Left ventricle myocardium inferior (tissue), 1 donor: Measurements from ENCODE around the gene LRRK2. TPM values are rescaled to one million over a fixed set of nuclear protein-coding genes. Genes with fewer than 3 reads are reported as not detected.

Experiments
- DNase-seq: peaks from one replicate; pipeline ENCODE4 v3.0.0-alpha.2; 2020
- H3K27ac ChIP-seq: fragments of 200-600 bp; replicated peaks from 2 replicates; pipeline ENCODE4 v1.8.0; 2021
- H3K27me3 ChIP-seq: fragments of 200-600 bp; 2 replicates; pipeline ENCODE4 v1.8.0; 2021; ENCODE audit warnings: low read depth
- H3K36me3 ChIP-seq: fragments of 200-600 bp; 2 replicates; pipeline ENCODE4 v1.8.0; 2021
- H3K4me1 ChIP-seq: fragments of 200-600 bp; 2 replicates; pipeline ENCODE4 v1.8.0; 2021
- H3K4me3 ChIP-seq: fragments of 200-600 bp; 2 replicates; pipeline ENCODE4 v1.8.0; 2021; ENCODE audit warnings: mild to moderate bottlenecking, moderate library complexity
- H3K9me3 ChIP-seq: fragments of 200-600 bp; replicated peaks from 2 replicates; pipeline ENCODE4 v1.8.0; 2021
- CTCF ChIP-seq: fragments of 200-600 bp; IDR thresholded peaks from 2 replicates; pipeline ENCODE4 v1.8.0; 2021; ENCODE audit warnings: antibody characterized with exemption, mild to moderate bottlenecking, borderline replicate concordance
- intact Hi-C: fragments of 100-400 bp; cut with micrococcal nuclease; formaldehyde crosslinking; loops from one replicate; pipeline ENCODE4 v1.11.0; 2022
- total RNA-seq: library from RNA; stranded (reverse); fragmentation: NEBNext Ultra II Directional; extraction: Animal tissue kit (Norgen Biotek cat#: 25700); gene quantifications from one replicate; pipeline ENCODE4 v1.2.1, GENCODE V29; 2021
- donor health status: DM: no; HTN: yes; CAD: no; lungs with severe emphysema.

Gene LRRK2
- total RNA-seq, 1 donor from 2014 or later: 6.7 TPM

GRCh38 chr12:40325349-40325960 is 100.7 kb downstream of the LRRK2 start:
- Histone ChIP-seq H3K9me3 (peaks cover 11% of the 10 kb centered on the region), H3K4me1 (no peaks in the 10 kb centered on the region), H3K4me3 (no peak overlapping the region), H3K27ac (no peak overlapping the region), H3K27me3 (no peaks in the 10 kb centered on the region), H3K36me3 (peaks cover 27% of the 10 kb centered on the region)
- DNase-seq: no peak
- peak; percentile 53 for TF ChIP-seq CTCF
- intact Hi-C loops: no loop called here

- H3K9me3 ChIP-seq: peaks cover 17% of the 10 kb centered on the region
- intact Hi-C loops: no loop called here
- peaks cover 45% of the 10 kb centered on the region for H3K36me3 ChIP-seq
- no peak overlapping the region for H3K27ac ChIP-seq
- H3K4me1 ChIP-seq: no peaks in the 10 kb centered on the region
- no peaks in the 10 kb centered on the region for H3K27me3 ChIP-seq
- no peak for DNase-seq
- TF ChIP-seq CTCF: no peak
- H3K4me3 ChIP-seq: no peak overlapping the region
Observed at GRCh38 chr12:40327535-40327934, 102.7 kb downstream of the LRRK2 start.

- peaks cover 17% of the 10 kb centered on the region for H3K9me3 ChIP-seq
- H3K4me1 ChIP-seq: no peaks in the 10 kb centered on the region
- no peak overlapping the region for H3K4me3 ChIP-seq
- intact Hi-C loops: no loop called here
- H3K36me3 ChIP-seq: peaks cover 50% of the 10 kb centered on the region
- H3K27me3 ChIP-seq: no peaks in the 10 kb centered on the region
- no peak for DNase-seq
- H3K27ac ChIP-seq: no peak overlapping the region
- TF ChIP-seq CTCF: no peak
Observed at GRCh38 chr12:40330180-40330579, 105.4 kb downstream of the LRRK2 start.

- intact Hi-C loops: no loop called here
- no peak for DNase-seq
- TF ChIP-seq CTCF: no peak
- Histone ChIP-seq H3K27ac (no peak overlapping the region), H3K4me3 (no peak overlapping the region), H3K9me3 (peaks cover 17% of the 10 kb centered on the region), H3K27me3 (no peaks in the 10 kb centered on the region), H3K36me3 (peaks cover 56% of the 10 kb centered on the region), H3K4me1 (peaks cover 12% of the 10 kb centered on the region)
Observed at GRCh38 chr12:40331886-40332285, 107.1 kb downstream of the LRRK2 start.

- DNase-seq: no peak
- Histone ChIP-seq H3K4me1 (peaks cover 28% of the 10 kb centered on the region), H3K9me3 (peaks cover 1% of the 10 kb centered on the region), H3K27me3 (no peaks in the 10 kb centered on the region), H3K4me3 (no peak overlapping the region), H3K27ac (no peak overlapping the region), H3K36me3 (peaks cover 31% of the 10 kb centered on the region)
- intact Hi-C loops: no loop called here
- no peak for TF ChIP-seq CTCF
Observed at GRCh38 chr12:40335991-40336390, 111.2 kb downstream of the LRRK2 start.
